GM18517 (cell line): ENCODE data around the gene KCTD8.
A peak's percentile ranks its signal among the peaks of the same experiment; 100 is the strongest.

Experiments used
- ATAC-seq: cut with Tn5 transposase; IDR thresholded peaks from one replicate; pipeline ENCODE4 v1.9.1; 2021; ENCODE audit warnings: mild to moderate bottlenecking, moderate library complexity; ENCODE audit not compliant: unreplicated experiment

KCTD8 gene

DNA sequence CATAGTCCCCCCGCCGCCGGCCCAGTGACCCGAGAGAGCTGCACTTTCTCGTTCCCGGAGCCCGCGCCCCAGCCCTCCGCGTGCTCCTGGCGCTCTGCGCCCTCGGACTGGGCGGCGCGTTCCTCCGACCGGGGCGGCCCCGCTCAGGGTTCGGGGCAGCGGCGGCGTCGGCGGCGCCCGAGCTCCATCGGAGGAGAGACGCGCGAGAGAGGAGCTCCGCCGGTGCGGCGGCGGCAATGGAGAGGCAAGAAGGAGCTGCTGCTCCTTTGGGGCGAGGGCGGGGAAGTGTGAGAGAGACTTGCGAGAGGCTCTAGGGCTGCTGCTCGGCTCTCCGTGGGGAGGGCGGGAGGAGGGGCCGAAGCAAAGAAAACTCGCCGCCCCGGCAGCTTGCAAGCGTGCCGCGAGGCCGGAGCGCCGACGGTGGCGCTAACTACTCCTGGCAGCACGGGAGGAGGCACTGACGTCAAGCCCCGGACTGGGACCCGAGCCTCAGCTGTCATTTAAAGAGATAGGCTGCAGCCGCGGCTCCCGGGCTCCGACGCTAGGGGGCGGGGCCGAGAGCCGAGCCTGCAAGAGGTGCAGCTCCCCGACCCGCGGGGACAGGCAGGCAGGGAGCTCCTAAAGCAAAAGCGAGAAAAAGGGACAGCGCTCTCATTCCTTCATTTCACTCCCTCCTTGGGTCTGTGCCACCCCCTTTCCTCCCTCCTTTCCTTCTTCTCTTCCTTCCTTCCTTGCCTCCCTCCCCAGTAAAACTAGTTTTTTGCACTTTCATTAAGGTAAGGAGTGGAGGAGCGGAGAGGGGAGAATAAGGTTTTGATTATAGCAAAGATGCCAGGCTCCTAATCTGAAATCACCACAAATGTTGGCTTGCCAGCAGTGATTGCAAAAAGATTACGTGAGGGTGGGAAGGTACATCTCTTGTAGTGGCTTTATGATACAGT lies at the start of gene KCTD8:
TSS of gene KCTD8 (minus strand) at position 289 of the 941 bp plus-strand sequence.
- peak; percentile 96 for ATAC-seq

DNA sequence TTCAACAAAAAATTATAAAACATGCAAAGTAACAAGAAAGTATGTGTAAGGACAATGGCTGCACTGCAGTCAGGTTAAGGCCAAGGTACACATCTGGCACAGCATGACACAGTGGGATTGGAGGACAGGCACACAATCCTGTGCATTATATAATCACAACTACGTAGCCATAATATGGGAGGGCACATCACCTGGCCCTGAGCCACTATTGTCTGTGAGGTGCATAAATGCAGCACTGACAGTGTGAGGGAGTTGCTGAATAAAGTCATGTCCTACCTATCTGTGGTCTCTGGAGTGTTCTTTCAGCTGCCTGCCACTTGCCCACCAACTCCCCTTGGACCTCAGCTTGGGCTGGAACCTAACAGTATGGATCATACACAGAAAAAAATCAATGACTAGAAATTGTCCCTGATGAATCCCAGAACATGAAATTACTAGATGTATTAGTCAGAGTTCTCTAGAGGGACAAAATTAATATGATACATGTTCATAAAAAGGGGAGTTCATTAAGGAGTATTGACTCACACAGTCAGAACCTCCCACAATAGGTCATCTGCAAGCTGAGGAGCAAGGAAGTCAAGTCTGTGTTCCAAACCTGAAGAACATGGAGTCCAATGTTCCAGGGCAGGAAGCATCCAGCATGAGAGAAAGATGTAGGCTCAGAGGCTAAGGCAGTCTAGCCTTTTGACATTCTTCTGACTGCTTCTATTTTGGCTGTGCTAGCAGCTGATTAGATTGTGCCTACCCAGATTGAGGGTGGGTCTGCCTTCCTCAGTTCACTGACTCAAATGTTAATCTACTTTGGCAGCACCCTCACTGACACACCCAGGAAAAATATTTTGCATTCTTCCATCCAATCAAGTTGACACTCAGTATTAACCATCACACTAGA lies 46.4 kb upstream of the KCTD8 start:
- no peak for ATAC-seq

DNA sequence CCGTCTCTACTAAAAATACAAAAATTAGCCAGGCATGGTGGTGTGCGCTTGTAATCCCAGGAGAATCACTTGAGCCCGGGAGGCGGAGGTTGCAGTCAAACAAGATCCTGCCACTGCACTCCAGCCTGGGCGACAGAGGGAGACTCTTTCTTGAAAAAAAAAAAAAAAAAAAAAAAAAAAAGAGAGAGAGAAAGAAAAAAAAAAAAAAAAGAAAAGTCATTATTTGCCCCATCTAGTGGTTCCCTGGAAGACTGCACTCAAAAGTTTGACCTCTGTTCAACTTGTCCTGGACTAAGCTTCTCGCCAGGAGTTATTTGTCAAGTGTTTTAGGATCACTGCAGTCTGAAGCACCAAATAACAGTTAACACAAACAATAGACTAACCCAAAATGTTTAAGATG lies 45.3 kb upstream of the KCTD8 start:
- ATAC-seq = no peak

DNA sequence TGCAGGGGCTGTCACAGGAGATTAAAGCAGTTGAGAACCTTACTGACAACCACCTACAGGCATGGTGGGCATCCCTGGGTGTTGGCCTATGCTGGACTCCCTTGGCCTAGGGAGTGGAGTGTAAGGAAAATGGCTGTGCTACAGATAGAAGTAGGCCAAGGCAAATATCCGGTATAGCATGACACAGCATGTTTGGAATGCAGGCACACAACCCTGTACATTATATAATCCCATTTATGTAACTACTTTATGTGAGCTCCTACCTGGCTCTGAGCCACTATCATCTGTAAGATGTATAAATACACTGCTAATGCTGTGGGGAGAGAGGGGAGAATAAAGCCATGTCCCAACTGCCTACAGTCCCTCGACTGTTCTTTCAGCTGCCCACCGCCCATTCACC lies 38.7 kb upstream of the KCTD8 start:
- ATAC-seq = no peak

DNA sequence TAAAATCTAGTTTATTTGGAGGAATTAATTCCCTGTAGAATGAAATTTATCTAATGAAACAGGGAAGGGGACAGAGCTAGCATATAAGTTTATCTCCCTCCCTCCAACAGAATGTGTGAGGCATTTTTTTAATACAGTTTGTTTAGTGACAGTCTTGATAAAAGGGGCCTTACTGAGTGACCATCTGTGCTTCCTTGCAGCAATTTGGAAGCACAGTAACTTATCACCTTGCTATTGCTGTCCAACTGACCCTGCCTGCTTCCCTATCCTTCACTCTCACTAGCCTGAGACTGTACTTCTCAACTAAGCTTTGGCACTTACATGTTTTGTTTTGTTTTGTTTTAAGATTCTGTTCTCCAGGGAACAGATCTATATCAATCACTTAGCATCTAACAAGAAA lies 31.1 kb upstream of the KCTD8 start:
- no peak for ATAC-seq

DNA sequence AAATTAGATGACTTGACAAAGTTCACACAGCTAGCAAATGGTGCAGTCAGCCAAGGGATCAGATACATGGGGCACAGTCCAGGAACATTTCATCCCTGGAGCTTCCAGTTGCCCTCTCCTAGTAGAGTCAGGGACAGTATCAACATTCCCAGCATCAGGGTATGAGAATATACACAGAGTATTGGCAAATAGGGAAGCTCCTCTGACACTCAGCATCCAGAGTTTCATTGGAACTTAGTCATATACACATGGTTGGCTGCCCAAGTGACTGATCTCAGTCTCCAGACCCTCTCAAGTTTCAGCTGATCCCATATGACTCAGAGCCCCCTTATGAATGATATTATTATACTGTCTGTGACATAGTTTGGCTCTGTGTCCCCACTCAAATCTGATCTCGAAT lies 13.7 kb upstream of the KCTD8 start:
- no peak for ATAC-seq

DNA sequence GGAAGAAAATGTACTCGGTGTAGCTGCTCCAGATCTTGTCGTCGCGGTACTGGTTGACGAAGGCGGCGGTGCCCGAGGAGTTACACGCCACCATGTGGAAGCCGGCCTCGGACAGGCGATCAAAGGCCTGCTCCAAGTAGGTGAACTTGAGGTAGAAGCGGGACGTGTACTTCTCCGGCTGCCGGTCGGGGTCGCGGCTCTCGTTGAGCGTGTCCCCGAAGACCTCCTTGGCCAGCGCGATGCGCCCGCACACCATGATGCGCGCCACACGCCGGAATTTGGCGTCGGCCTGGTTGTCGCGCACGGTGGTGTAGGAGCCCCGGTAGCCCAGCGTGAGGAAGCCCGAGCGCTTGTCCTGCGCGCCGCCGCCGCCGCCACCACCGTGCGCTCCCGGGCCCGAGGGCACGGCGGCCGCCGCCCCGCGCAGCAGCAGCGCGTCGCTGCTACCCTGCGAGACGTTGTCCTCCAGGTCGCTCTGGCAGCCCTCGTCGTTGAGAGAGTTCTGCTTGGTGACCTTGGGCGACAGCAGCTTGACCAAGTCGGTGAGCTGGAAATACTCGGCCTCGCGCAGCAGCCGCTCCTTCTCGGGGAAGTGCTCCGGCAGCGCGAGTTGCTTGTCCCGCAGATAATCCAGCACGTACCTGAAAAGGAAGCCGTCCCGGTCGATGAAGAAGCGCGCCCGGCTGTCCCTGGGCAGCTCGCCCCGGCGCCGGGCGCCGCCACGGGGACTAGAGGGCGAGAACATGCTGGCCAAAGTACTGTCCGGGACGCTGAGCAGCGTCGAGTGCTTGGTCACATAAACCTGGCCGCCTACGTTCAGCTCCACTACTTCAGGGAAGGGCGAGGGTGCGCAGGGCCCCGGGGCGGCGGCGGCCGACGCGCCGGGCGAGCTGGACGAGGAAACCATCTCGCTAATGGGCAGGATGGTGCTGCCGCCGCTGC lies 775 bp downstream of the KCTD8 start:
- peak; percentile 15 for ATAC-seq

DNA sequence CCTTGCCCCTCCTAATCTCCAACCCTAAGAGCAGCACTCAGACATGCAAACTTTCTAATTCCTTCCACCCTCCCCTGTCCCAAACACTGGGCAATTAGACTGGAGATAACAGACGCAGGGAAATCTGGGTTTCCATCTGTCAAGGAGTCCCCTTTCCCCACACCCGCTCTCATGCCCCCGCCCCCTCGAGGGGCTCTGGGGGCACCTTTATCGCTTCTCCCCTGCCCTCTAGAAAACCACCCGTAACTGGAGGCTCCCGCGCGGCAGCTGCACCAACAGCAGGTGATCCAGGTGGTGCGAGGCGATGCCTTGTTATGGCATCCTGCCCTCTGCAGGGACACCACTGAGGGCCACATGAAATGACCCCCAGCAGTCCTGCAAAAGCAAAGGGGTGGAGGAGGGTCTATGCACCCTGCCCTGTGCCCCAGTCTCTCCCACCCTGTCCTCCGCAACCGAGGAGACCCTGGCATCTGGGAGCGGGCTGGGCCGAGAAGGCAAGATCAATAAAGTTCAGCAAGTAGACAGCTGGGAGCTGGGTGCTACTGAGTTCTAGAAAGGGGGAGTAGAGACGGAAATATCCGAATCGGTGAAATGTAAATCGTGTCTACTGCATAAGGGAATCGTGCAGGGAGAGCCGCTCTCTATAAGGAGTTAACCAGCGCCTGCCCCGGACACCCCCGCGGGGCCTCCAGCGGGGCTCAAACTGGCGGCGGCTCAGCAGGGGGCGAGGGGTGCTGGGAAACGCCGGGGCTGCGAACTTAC lies 1.6 kb downstream of the KCTD8 start:
- ATAC-seq = no peak

DNA sequence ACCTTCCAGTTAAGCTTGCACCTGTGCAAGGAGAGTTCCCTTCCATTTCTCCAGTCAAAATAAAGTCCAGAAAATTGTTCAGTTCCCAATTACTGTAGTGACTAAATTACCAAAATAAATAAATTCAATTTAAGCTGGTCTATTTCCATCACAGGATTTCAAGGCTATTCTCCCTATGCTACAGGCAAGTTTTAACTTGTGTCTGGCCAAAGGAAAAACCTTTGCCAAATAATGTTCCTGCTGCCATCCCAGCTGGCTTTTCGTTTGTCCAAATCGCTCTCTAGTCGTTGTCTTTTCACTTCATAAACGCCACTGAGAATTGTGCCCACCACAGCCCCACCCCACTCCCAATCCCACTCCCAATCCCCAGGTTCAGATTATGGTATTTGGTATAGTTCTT lies 2.4 kb downstream of the KCTD8 start:
- ATAC-seq = no peak

DNA sequence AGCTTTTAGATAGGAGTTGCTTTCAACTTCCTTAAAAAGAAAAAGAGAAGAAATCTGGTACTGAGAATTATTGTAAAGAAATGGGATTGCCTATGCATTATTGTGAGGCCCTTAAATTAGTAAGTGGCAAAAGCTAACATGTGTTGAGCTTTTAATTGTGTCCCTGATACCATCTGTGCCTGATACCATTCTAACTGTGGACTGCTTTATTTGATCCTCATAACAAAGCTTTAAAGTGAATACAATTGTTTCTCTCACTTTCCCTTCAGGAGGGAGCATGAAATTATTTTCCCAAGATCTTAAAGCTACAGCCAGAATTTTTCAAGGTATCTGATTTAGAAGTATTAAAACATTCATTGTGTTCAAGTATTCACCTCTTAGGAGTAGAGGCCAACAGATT lies 9.9 kb downstream of the KCTD8 start:
- no peak for ATAC-seq

DNA sequence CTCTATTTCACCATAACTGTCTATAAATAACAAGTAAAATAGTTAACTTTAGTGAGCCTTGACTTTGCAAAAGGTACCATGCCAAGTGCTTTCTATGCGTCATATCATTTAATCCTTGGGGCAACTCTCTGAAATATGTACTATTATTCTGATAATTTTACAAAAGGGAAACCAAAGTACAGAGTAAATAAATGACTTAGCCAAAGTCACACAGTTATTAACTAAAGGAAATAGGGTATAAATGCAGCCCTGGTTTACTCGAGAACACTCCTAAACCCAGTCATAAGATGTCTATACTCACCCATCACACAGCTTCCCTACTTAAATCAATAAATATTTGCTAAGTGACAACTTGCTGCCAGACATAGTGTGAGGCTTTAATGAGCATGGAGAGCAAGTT lies 14.4 kb downstream of the KCTD8 start:
- ATAC-seq = no peak

DNA sequence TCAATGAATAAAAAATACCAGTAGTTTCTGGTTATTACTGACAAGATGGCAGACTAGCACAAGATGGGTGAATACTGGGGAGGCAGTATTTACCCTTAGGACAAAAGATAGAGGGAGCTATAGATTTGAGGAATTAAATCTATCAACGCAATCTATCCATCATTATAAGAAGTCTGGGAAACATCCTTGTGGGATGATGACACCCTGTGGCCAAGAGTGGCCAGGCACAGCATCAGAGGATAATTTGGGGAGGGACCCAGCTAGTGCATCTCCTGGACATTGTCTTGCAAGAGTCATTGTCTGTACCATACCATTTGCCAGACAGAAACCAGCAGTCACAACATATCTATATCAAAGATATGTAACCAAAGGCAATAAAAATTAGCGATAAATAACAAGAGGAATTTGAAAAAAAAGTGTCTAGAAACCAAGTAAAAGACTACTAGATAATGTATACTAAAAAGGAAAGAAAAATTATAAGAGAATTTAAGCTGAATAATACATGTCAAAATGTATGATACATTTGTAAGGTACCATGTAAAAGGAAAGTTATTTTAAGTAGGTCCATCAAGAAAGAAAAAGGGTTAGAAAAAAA lies 22.9 kb downstream of the KCTD8 start:
- no peak for ATAC-seq

DNA sequence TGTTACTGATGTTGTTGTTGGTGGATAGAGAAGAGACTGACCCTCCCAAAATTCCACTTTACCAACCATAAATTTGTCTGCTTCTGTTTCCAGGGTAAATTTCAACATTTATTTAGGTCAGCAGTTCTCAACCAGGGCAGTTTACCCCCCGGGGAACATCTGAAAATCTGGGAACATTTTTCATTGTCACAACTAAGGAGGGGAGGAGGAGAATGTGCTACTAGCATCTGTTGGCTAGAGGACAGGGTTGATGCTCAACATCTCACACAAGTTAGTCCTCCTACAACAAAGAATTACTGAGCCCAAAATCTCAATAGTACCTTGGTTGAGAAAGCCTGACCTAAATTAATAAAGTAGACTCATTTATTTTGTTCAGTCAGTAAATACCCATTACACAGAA lies 25.7 kb downstream of the KCTD8 start:
- ATAC-seq = no peak

DNA sequence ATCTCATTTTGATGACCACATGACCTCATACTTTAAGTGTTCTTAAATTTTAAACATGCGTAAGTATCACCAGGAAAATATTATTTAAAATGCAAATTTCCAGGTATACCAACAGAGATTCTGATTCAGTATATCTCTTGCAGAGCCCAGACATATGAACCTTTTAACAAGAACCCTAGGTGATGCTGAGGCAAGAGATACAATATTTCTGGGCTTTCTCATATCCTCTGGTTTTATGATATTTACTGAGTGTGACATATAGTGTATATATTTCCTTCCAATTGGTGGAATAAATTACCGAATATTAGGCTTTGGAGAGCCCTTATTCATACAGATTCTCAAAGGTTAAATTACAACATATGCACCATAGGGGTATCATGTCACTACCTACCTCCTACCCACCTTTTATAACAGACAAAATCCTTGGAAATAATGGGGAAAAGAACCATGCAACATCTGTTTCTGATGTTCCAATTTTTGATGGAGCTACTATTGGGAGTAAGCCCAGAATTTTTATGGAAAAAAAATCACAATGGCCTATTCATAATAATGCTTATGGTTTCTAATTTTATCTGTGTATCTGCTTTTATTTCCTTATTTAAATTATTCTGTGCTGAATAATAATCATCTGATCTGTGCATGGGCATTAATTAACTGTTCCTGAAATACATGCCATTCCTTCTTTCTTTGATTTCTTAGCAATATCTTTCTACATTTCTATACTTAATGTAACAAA lies 27.1 kb downstream of the KCTD8 start:
- ATAC-seq = no peak

DNA sequence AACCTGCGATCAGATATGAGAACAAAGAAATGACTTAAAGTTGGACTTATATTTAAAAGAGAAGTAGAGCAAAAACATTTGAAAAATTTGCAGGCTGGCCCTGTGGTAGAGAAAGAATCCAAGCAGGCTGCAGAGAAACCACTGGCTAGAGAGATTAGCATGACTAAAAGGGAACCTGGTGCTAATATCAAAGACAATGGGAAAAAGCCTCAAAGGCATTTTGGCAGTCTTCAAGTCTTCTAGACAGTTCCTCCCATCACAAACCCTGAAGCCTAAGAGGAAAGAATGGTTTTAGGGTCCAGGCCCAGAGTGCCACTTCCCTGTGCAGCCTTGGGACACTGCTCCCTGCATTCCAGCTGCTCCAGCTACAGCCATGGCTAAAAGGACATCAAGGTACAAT lies 33.4 kb downstream of the KCTD8 start:
- no peak for ATAC-seq

DNA sequence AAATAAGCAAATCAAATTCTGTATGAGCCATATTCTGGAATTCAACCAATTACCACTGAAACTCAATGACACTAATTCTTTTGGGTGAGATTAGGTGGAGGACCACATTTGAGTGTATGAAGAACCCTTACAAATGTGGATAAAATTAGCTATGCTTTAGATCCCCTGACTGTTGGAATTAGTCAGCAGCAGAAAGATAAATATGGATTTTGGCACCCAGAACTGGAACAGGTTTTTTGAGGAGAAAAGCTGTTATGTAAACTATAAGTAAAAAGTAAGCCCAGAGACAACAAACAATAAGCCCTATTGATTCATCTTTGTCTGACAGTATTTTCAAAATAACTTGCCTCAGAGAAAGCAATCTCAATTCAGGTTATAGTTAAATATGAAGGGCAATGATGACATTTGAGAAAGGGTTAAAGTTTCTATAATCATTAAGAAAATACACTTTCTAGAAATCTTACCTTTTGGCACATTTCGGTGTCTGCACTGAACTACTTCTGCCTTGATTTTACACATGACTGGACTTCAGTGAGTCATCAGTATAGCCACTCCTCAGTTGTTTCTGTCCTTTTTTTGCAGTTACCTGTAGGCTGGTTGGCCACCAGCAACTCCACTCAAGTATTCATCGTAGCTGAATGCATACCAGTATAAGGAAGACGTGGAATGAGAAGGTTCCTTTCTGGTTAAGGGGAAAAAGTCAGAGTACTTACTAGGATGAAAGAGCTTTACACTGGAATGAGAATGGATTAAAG lies 80.0 kb downstream of the KCTD8 start:
- no peak for ATAC-seq

DNA sequence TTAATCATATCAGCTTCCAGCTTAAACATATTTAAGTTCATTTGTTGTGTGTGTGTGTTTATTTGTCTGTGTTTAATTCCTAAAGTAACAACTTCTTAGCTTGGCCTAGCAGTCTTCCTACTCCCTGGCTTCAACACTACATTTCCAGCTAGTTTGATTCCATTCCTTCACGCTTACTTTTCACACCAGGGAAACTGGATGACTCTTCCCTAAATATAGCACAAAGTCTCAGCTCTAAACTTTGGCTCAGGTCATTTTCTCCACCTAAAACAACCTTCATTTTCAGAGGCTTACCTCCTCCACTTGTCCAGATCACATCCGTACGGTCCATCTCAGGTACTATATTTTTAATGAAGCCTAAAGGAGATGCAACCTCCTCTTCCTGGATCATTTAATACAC lies 94.4 kb downstream of the KCTD8 start:
- no peak for ATAC-seq

DNA sequence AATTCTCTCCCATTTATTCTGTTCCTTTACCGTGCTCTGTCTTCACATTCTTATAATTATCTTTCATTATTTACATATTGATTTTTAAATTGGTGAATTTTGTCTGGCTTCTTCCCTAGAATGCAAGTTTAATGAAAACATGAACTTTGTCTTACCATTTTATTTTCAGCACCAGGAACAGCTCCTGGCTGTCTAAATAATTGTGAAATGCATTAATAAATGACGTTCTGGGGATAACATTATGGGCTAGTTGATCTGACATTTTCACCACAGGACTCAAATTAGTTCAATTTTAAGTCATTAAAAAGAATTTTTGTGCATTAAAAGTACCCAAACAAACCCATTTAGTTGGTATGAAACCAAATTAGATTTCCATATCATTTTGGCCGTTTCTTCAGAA lies 97.5 kb downstream of the KCTD8 start:
- ATAC-seq = no peak
